Esophagus muscularis mucosa (tissue), 4 donors: ENCODE measurements around the gene DNASE1L1. TPM values are rescaled to one million over a fixed set of nuclear protein-coding genes. Genes with fewer than 3 reads are reported as not detected.

Source experiments
- DNase-seq: peaks from one replicate; pipeline ENCODE4 v3.0.0-alpha.2; 2017; ENCODE audit errors: extremely low spot score
- H3K27ac ChIP-seq, 4 donors: fragments of 200-600 bp; sonication (generic); replicated peaks in 1 of 4; 1 replicate in 3 of 4; 2 replicates in 1 of 4; pipeline ENCODE4 v1.5.1; 2016 to 2019; ENCODE audit warnings: mild to moderate bottlenecking in 1 of 4
- H3K27me3 ChIP-seq, 4 donors: fragments of 200-600 bp; sonication (generic); one replicate each; pipeline versions ENCODE4 v1.5.1 to v1.6.0; 2016 to 2019
- H3K36me3 ChIP-seq, 4 donors: fragments of 200-600 bp; sonication (generic); one replicate each; pipeline ENCODE4 v1.5.1; 2016 to 2019
- H3K4me1 ChIP-seq, 4 donors: fragments of 200-600 bp; sonication (generic); one replicate each; pipeline ENCODE4 v1.5.1; 2016 to 2019
- H3K4me3 ChIP-seq, 4 donors: fragments of 200-600 bp; sonication (generic); 1 replicate in 2 of 4; 2 replicates in 2 of 4; pipeline ENCODE4 v1.5.1; 2016 to 2019; ENCODE audit warnings: mild to moderate bottlenecking in 4 of 4, moderate library complexity in 1 of 4
- H3K9me3 ChIP-seq, 4 donors: fragments of 200-600 bp; sonication (generic); 1 replicate in 3 of 4; 2 replicates in 1 of 4; pipeline ENCODE4 v1.5.1; 2016 to 2019
- EP300 ChIP-seq: sonication (generic); formaldehyde crosslinking; IDR thresholded peaks from one replicate; pipeline ENCODE4 v1.6.1; 2017; ENCODE audit warnings: antibody characterized with exemption
- POLR2A ChIP-seq: fragments of 450-650 bp; IDR thresholded peaks from one replicate; pipeline ENCODE4 v1.6.1; 2017; ENCODE audit warnings: antibody characterized with exemption, moderate library complexity, mild to moderate bottlenecking, low read depth
- POLR2AphosphoS5 ChIP-seq, 2 donors: sonication (generic); formaldehyde crosslinking; IDR thresholded peaks; one replicate each; pipeline ENCODE4 v1.6.1; 2017; ENCODE audit warnings: antibody characterized with exemption in 2 of 2
- WGBS: methylation state at CpG from one replicate; pipeline ENCODE4 v1.1.5; 2018; 5-methylcytosine and 5-hydroxymethylcytosine counted together
- intact Hi-C: fragments of 100-400 bp; cut with DNase I; formaldehyde crosslinking; loops from one replicate; pipeline ENCODE4 v1.15.1; 2023
- total RNA-seq, 4 donors: library from RNA; depleted of rRNA; stranded (reverse); fragments of >200 nt; gene quantifications; one replicate each; pipeline versions ENCODE4 v1.1.0 to v1.2.1, GENCODE V29; 2016
- TF ChIP-seq, protein P1 (sequence below), 3 experiments: fragments of 200-600 bp in 2 of 3; fragments of 450-650 bp in 1 of 3; sonication (generic) in 2 of 3; IDR thresholded peaks; one replicate each; pipeline ENCODE4 v1.5.1; 2017 to 2019; ENCODE audit warnings: antibody characterized with exemption in 3 of 3, mild to moderate bottlenecking in 2 of 3, moderate library complexity in 1 of 3

The DNASE1L1 gene
- total RNA-seq, 4 donors from 2014 or later: 19.9 to 24.3 (median 22.6) TPM

DNA sequence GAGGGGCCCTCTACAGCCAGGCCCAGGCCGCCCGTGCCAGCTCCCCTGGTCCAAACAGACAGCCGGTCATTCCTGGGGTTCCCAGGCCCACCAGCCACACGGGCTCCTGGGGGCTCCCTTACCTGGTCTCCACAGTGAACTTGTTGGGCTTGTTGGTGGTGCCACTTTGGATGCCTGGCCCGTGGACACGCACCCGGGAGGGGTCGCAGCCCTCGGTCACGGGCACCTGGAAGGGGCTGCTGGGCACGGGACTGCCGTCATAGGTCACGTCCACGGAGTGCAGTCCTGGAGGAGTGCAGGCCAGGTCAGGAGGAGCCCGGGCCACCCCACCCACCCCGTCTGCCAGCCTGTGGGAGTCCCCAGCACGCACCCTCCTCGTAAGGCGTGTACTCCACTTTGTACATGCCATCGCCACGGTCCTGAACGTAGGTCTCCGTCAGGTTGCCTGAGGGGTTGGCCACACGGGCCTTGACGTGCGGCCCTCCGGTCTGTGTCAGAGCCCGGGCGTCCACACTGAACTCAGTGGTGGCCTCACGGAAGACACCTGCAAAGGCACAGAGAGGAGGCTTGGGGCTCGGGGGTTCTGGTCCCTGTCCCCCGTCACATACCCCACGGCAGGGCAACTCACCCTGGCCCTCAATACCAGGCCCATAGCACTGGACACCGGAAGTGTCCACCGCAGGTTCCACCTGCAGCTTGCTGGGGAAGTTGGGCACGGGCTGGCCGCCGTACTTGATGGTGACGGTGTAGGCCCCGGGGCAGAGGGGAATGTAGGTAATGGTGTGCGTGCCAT is 49.5 kb downstream of the DNASE1L1 start:
- Histone ChIP-seq H3K4me1 (peaks cover 3 to 80% (median 58%) of the 10 kb centered on the region in 4 donors), H3K4me3 (no peak overlapping the region), H3K36me3 (peaks cover 65 to 98% (median 97%) of the 10 kb centered on the region in 4 donors), H3K27me3 (no peaks in the 10 kb centered on the region), H3K27ac (peak overlapping the region; percentile 71 to 97 (median 96)), H3K9me3 (no peaks in the 10 kb centered on the region)
- WGBS: 81% methylated on average over 20 of the region's 41 CpGs
- no peak for TF ChIP-seq POLR2A
- TF ChIP-seq EP300: no peak
- TF ChIP-seq, protein P1, sequence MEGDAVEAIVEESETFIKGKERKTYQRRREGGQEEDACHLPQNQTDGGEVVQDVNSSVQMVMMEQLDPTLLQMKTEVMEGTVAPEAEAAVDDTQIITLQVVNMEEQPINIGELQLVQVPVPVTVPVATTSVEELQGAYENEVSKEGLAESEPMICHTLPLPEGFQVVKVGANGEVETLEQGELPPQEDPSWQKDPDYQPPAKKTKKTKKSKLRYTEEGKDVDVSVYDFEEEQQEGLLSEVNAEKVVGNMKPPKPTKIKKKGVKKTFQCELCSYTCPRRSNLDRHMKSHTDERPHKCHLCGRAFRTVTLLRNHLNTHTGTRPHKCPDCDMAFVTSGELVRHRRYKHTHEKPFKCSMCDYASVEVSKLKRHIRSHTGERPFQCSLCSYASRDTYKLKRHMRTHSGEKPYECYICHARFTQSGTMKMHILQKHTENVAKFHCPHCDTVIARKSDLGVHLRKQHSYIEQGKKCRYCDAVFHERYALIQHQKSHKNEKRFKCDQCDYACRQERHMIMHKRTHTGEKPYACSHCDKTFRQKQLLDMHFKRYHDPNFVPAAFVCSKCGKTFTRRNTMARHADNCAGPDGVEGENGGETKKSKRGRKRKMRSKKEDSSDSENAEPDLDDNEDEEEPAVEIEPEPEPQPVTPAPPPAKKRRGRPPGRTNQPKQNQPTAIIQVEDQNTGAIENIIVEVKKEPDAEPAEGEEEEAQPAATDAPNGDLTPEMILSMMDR (IDR thresholded peaks at IDR 0.05): no peak
- no peak for TF ChIP-seq POLR2AphosphoS5 (IDR thresholded peaks at IDR 0.05)
- DNase-seq: no peak
- intact Hi-C loops: no loop called here

DNA sequence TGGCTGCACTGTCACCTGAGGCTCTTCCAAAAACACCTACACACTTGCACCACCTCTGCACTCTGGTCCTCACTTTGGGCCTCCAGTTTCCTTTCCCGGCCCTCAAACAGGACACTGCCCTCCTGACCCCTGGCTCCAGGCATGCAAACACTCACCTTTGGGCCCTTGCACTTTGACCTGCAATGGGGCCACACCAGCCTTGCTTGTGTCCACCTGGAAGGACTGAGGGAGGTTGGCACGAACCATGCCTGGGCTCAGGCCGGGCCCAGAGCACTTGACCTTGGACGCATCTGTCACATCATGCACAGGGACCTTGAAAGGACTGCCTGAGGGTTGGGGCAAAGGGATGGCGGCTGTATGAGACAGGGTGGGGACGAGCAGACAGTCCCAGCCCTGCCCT is 50.2 kb downstream of the DNASE1L1 start:
- intact Hi-C loops: no loop called here
- DNase-seq: no peak
- no peaks in the 10 kb centered on the region for H3K27me3 ChIP-seq
- WGBS: 65% methylated on average over 6 of the region's 6 CpGs
- peak overlapping the region; percentile 71 to 97 (median 96) for H3K27ac ChIP-seq
- no peak overlapping the region for H3K4me3 ChIP-seq
- H3K9me3 ChIP-seq: no peaks in the 10 kb centered on the region
- H3K4me1 ChIP-seq: peaks cover 3 to 75% (median 51%) of the 10 kb centered on the region in 4 donors
- H3K36me3 ChIP-seq: peaks cover 60 to 98% (median 97%) of the 10 kb centered on the region in 4 donors
- no peak for TF ChIP-seq EP300
- TF ChIP-seq, protein P1 (IDR thresholded peaks at IDR 0.05): no peak
- TF ChIP-seq POLR2AphosphoS5 (IDR thresholded peaks at IDR 0.05): peak; percentile 5 to 78

DNA sequence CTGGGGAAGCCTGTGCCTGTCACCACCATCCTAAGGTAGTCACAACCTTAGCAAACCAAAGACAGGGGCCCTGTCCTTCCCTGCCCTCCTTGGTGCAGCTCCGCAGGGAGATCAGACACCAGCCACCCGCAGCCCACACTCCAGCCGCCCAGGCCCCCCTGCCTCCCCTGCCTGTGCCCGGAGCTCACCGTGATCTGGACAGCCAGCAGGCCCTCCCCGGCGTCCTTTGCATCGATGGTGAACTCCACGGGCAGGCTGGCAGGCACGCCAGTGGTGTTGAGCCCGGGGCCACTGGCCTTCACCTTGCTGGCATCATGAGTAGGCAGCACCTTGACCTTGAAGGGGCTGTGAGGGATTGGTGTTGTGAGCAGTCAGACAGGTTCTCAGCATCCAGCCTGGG is 51.0 kb downstream of the DNASE1L1 start:
- 75% methylated on average over 7 of the region's 11 CpGs for WGBS
- TF ChIP-seq POLR2AphosphoS5 (IDR thresholded peaks at IDR 0.05) (peak in 1 of 2 donors; percentile 23), EP300 (no peak), POLR2A (no peak)
- TF ChIP-seq, protein P1 (IDR thresholded peaks at IDR 0.05): no peak
- no peaks in the 10 kb centered on the region for H3K9me3 ChIP-seq
- peaks cover 65 to 98% (median 98%) of the 10 kb centered on the region in 4 donors for H3K36me3 ChIP-seq
- intact Hi-C loops: no loop called here
- H3K27me3 ChIP-seq: no peaks in the 10 kb centered on the region
- peak overlapping the region; percentile 71 to 97 (median 96) for H3K27ac ChIP-seq
- H3K4me3 ChIP-seq: no peak overlapping the region
- DNase-seq: no peak
- peaks cover 3 to 68% (median 52%) of the 10 kb centered on the region in 4 donors for H3K4me1 ChIP-seq

DNA sequence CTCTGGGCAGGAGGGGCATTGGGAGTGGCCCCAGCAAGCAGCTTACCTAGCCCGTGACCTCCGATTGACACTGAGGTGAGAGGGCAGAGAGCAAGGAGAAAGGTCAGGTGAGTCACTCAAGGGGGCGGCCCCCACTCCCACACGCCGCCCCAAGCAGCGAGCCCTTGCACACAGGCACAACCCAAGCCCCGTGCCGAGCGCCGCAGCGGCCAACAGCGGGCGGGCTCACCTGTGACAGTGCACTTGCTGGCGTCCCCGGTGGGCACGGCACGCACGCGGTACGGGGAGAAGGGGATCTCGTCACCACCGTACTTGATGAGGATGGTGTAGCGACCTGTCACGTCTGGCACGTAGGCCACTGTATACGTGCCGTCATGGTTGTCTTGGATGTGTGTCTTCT is 51.8 kb downstream of the DNASE1L1 start:
- no peak for DNase-seq
- 70% methylated on average over 13 of the region's 27 CpGs for WGBS
- Histone ChIP-seq H3K4me1 (peaks cover 3 to 60% (median 54%) of the 10 kb centered on the region in 4 donors), H3K27ac (peak overlapping the region; percentile 71 to 97 (median 96)), H3K9me3 (no peaks in the 10 kb centered on the region), H3K4me3 (no peak overlapping the region), H3K36me3 (peaks cover 65 to 98% (median 98%) of the 10 kb centered on the region in 4 donors), H3K27me3 (no peaks in the 10 kb centered on the region)
- intact Hi-C loops: no loop called here
- peak in 1 of 2 donors; percentile 79 for TF ChIP-seq POLR2AphosphoS5 (IDR thresholded peaks at IDR 0.05)
- TF ChIP-seq, protein P1 (IDR thresholded peaks at IDR 0.05): no peak
